Measurements from ENCODE around the gene OSBPL5.

GRCh38 chr11:3201112-3201581, 36.0 kb upstream of the OSBPL5 start:
- no peak for TF ChIP-seq CREB1 (IDR thresholded peaks at IDR 0.05; ENCODE audit: low read depth)
- no peak for TF ChIP-seq REST (IDR thresholded peaks at IDR 0.05; ENCODE audit: low read depth)
- no peak for TF ChIP-seq TEAD4 (IDR thresholded peaks at IDR 0.05)
- TF ChIP-seq EP300 (IDR thresholded peaks at IDR 0.05; ENCODE audit: borderline replicate concordance), result no peak
- TF ChIP-seq RAD21 (IDR thresholded peaks at IDR 0.05; ENCODE audit: low read depth), result no peak
- no peak for TF ChIP-seq USF1 (IDR thresholded peaks at IDR 0.05)
- TF ChIP-seq YY1 (IDR thresholded peaks at IDR 0.05; ENCODE audit: low read depth), result no peak
- TF ChIP-seq CEBPB (IDR thresholded peaks at IDR 0.05), result no peak
- TF ChIP-seq, protein P1, sequence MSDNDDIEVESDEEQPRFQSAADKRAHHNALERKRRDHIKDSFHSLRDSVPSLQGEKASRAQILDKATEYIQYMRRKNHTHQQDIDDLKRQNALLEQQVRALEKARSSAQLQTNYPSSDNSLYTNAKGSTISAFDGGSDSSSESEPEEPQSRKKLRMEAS (IDR thresholded peaks at IDR 0.05), result no peak

Measured in Ishikawa (cell line).